Liver (tissue), 9 donors: ENCODE measurements around the gene BRS3. TPM values are rescaled to one million over a fixed set of nuclear protein-coding genes. Genes with fewer than 3 reads are reported as not detected.

Experiments
- DNase-seq: peaks from one replicate; pipeline ENCODE4 v3.0.0-alpha.2; 2017; ENCODE audit warnings: low spot score
- H3K27ac ChIP-seq, 2 donors: one replicate each; pipeline ENCODE4 v1.7.0; 2013; ENCODE audit warnings: inconsistent platforms in 2 of 2, low read length in 2 of 2, control low read depth in 1 of 2, low read depth in 1 of 2, mild to moderate bottlenecking in 1 of 2
- H3K27me3 ChIP-seq, 4 donors: one replicate each; pipeline versions ENCODE4 v1.6.1 to v1.7.0; 2013; ENCODE audit warnings: low read length in 3 of 4, inconsistent platforms in 1 of 4, mild to moderate bottlenecking in 1 of 4, moderate library complexity in 1 of 4; ENCODE audit not compliant: control insufficient read depth in 4 of 4, insufficient read depth in 4 of 4
- H3K36me3 ChIP-seq, 4 donors: one replicate each; pipeline versions ENCODE4 v1.6.1 to v1.7.0; 2013; ENCODE audit warnings: low read length in 3 of 4, mild to moderate bottlenecking in 3 of 4, low read depth in 1 of 4, moderate library complexity in 1 of 4; ENCODE audit not compliant: control insufficient read depth in 4 of 4, insufficient read depth in 3 of 4
- H3K4me1 ChIP-seq, 4 donors: one replicate each; pipeline versions ENCODE4 v1.6.1 to v1.7.0; 2013; ENCODE audit warnings: low read length in 3 of 4, mild to moderate bottlenecking in 3 of 4, moderate library complexity in 1 of 4; ENCODE audit not compliant: control insufficient read depth in 4 of 4, insufficient read depth in 4 of 4
- H3K4me3 ChIP-seq, 3 donors: one replicate each; pipeline versions ENCODE4 v1.6.1 to v1.7.0; 2013; ENCODE audit warnings: low read length in 3 of 3, control low read depth in 1 of 3, low read depth in 1 of 3, mild to moderate bottlenecking in 1 of 3
- H3K9ac ChIP-seq, 2 donors: one replicate each; pipeline ENCODE4 v1.7.0; 2013; ENCODE audit warnings: low read length in 2 of 2, mild to moderate bottlenecking in 2 of 2, moderate library complexity in 2 of 2, control low read depth in 1 of 2, low read depth in 1 of 2
- H3K9me3 ChIP-seq, 4 donors: one replicate each; pipeline versions ENCODE4 v1.6.1 to v1.7.0; 2013; ENCODE audit warnings: low read length in 3 of 4; ENCODE audit not compliant: control insufficient read depth in 4 of 4
- CTCF ChIP-seq: fragments of 150-350 bp; IDR thresholded peaks from 2 replicates; pipeline ENCODE4 v1.5.1; 2017; ENCODE audit warnings: improper control_type of control experiment, low read depth, low read length; ENCODE audit not compliant: missing input control
- FOXA1 ChIP-seq: IDR thresholded peaks from 2 replicates; pipeline ENCODE4 v1.6.1; 2016; ENCODE audit warnings: antibody characterized with exemption
- FOXA2 ChIP-seq: IDR thresholded peaks from 2 replicates; pipeline ENCODE4 v1.6.1; 2016; ENCODE audit warnings: antibody characterized with exemption
- GABPA ChIP-seq, 2 donors: IDR thresholded peaks in 1 of 2; conservative IDR thresholded peaks in 1 of 2; 2 replicates each; pipeline ENCODE4 v1.6.1; 2016; ENCODE audit warnings: antibody characterized with exemption in 2 of 2, mild to moderate bottlenecking in 1 of 2, moderate library complexity in 1 of 2
- HNF4G ChIP-seq: IDR thresholded peaks from 2 replicates; pipeline ENCODE4 v1.6.1; 2016; ENCODE audit warnings: antibody characterized with exemption
- JUND ChIP-seq, 2 donors: IDR thresholded peaks; 2 replicates each; pipeline ENCODE4 v1.6.1; 2016; ENCODE audit warnings: antibody characterized with exemption in 2 of 2
- MAX ChIP-seq: IDR thresholded peaks from 2 replicates; pipeline ENCODE4 v1.6.1; 2016; ENCODE audit warnings: antibody characterized with exemption
- NR2F2 ChIP-seq: IDR thresholded peaks from 2 replicates; pipeline ENCODE4 v1.6.1; 2016; ENCODE audit warnings: antibody characterized with exemption
- RAD21 ChIP-seq, 2 donors: IDR thresholded peaks; 2 replicates each; pipeline ENCODE4 v1.6.1; 2016; ENCODE audit warnings: antibody characterized with exemption in 2 of 2, mild to moderate bottlenecking in 2 of 2
- REST ChIP-seq: IDR thresholded peaks from 2 replicates; pipeline ENCODE4 v1.6.1; 2016; ENCODE audit warnings: antibody characterized with exemption, mild to moderate bottlenecking
- RXRA ChIP-seq, 2 donors: IDR thresholded peaks; 2 replicates each; pipeline ENCODE4 v1.6.1; 2017 to 2018; ENCODE audit warnings: antibody characterized with exemption in 2 of 2, mild to moderate bottlenecking in 1 of 2
- SP1 ChIP-seq: IDR thresholded peaks from 2 replicates; pipeline ENCODE4 v1.6.1; 2018; ENCODE audit warnings: antibody characterized with exemption, mild to moderate bottlenecking
- TAF1 ChIP-seq: conservative IDR thresholded peaks from 2 replicates; pipeline ENCODE4 v1.6.1; 2016; ENCODE audit warnings: antibody characterized with exemption, mild to moderate bottlenecking
- YY1 ChIP-seq: IDR thresholded peaks from 2 replicates; pipeline ENCODE4 v1.6.1; 2016; ENCODE audit warnings: antibody characterized with exemption, mild to moderate bottlenecking
- ZBTB33 ChIP-seq: IDR thresholded peaks from 2 replicates; pipeline ENCODE4 v1.6.1; 2016; ENCODE audit warnings: antibody characterized with exemption
- WGBS: extraction: QIAGEN DNeasy Blood & Tissue Kit; methylation state at CpG from one replicate; pipeline ENCODE4 v1.1.7; 2013; 5-methylcytosine and 5-hydroxymethylcytosine counted together
- polyA plus RNA-seq, 2 donors: library from polyadenylated mRNA; stranded (reverse) in 1 of 2; unstranded in 1 of 2; fragments of 200-250 nt in 1 of 2; fragments of >200 nt in 1 of 2; fragmentation: Nextera tagmentation in 1 of 2; extraction: Ambion mirVana in 1 of 2; gene quantifications; one replicate each; pipeline versions ENCODE4 v1.2.1 to v1.2.3, GENCODE V29; 2013 to 2015
- total RNA-seq, 2 donors: library from RNA; depleted of rRNA; stranded (reverse); fragments of >200 nt; gene quantifications; one replicate each; pipeline ENCODE4 v1.2.3, GENCODE V29; 2014
- donor health status: healthy.
- donor health status: healthy.
- donor health status: healthy.
- donor health status: healthy.
- donor health status: healthy.

BRS3 gene
- total and polyA plus RNA-seq, 4 donors: not detected

- Histone ChIP-seq H3K9ac (peak overlapping the region in 1 of 2 donors; percentile 73), H3K9me3 (no peaks in the 10 kb centered on the region), H3K4me1 (peaks cover 0 to 9% (median under 1%) of the 10 kb centered on the region in 4 donors), H3K27ac (peak overlapping the region; percentile 65 to 92), H3K4me3 (peak overlapping the region; percentile 51 to 89 (median 80)), H3K27me3 (no peaks in the 10 kb centered on the region), H3K36me3 (peaks cover 0 to 4% (median 1%) of the 10 kb centered on the region in 4 donors)
- 2% methylated on average over 13 of the region's 13 CpGs for WGBS
- TF ChIP-seq NR2F2: no peak
- no peak for TF ChIP-seq JUND (IDR thresholded peaks at IDR 0.05)
- TF ChIP-seq ZBTB33: no peak
- TF ChIP-seq FOXA1: no peak
- TF ChIP-seq TAF1: no peak
- no peak for TF ChIP-seq SP1
- TF ChIP-seq GABPA (IDR thresholded peaks at IDR 0.05 in 1 of 2, conservative IDR thresholded peaks at IDR 0.05 in 1 of 2): no peak
- no peak for TF ChIP-seq RAD21 (IDR thresholded peaks at IDR 0.05)
- TF ChIP-seq MAX: no peak
- no peak for TF ChIP-seq HNF4G
- no peak for DNase-seq
These were observed 8.5 kb downstream of the BRS3 start for GRCh38 chrX:136496186-136496763.

- Histone ChIP-seq H3K27ac (peak overlapping the region; percentile 65 to 92), H3K9me3 (no peaks in the 10 kb centered on the region), H3K4me1 (peaks cover 0 to 9% (median under 1%) of the 10 kb centered on the region in 4 donors), H3K36me3 (peaks cover 0 to 7% (median 3%) of the 10 kb centered on the region in 4 donors), H3K4me3 (peak overlapping the region; percentile 64 to 89 (median 80)), H3K27me3 (no peaks in the 10 kb centered on the region), H3K9ac (peak overlapping the region in 1 of 2 donors; percentile 73)
- DNase-seq: peak; percentile 78
- under 1% methylated on average over 110 of the region's 111 CpGs for WGBS
- TF ChIP-seq TAF1 (peak; percentile 23), YY1 (peak; percentile 91), MAX (no peak)
These were observed 9.2 kb downstream of the BRS3 start for GRCh38 chrX:136496764-136497555.

- H3K27ac ChIP-seq: peak within 1 kb of the TSS; percentile 65 to 92
- H3K27me3 ChIP-seq: no peaks in the 10 kb centered on the region
- H3K36me3 ChIP-seq: peaks cover 0 to 11% (median 5%) of the 10 kb centered on the region in 4 donors
- no peak for DNase-seq
- under 1% methylated on average over 35 of the region's 35 CpGs for WGBS
- H3K4me3 ChIP-seq: peak within 1 kb of the TSS; percentile 64 to 89 (median 80)
- H3K4me1 ChIP-seq: peaks cover 0 to 9% (median under 1%) of the 10 kb centered on the region in 4 donors
- H3K9me3 ChIP-seq: no peaks in the 10 kb centered on the region
- H3K9ac ChIP-seq: peak within 1 kb of the TSS in 1 of 2 donors; percentile 73
- TF ChIP-seq REST (no peak), CTCF (no peak), ZBTB33 (no peak), RXRA (IDR thresholded peaks at IDR 0.05) (no peak), FOXA2 (no peak), FOXA1 (no peak), TAF1 (no peak), NR2F2 (no peak), JUND (IDR thresholded peaks at IDR 0.05) (no peak)
These were observed 9.9 kb downstream of the BRS3 start, which contains the start of gene HTATSF1 for GRCh38 chrX:136497556-136498052. TSS of gene HTATSF1 (plus strand) at chrX:136497592. CDS start at chrX:136497685, 93 bp downstream.
